OCI-LY3 (cell line): ENCODE data around the gene NOC4L.

ENCODE experiments used
- EZH2phosphoT487 ChIP-seq: fragments of 200-600 bp; shearing (Covaris generic); IDR thresholded peaks from 2 replicates; pipeline ENCODE4 v1.6.1; 2018; ENCODE audit warnings: antibody characterized with exemption, mixed run types, low read depth
- TF ChIP-seq, protein P1 (sequence below): fragments of 200-600, 300-600 bp; sonication (generic); IDR thresholded peaks from 2 replicates; pipeline ENCODE4 v1.5.1; 2014; ENCODE audit warnings: antibody characterized with exemption, low read length, low read depth

DNA sequence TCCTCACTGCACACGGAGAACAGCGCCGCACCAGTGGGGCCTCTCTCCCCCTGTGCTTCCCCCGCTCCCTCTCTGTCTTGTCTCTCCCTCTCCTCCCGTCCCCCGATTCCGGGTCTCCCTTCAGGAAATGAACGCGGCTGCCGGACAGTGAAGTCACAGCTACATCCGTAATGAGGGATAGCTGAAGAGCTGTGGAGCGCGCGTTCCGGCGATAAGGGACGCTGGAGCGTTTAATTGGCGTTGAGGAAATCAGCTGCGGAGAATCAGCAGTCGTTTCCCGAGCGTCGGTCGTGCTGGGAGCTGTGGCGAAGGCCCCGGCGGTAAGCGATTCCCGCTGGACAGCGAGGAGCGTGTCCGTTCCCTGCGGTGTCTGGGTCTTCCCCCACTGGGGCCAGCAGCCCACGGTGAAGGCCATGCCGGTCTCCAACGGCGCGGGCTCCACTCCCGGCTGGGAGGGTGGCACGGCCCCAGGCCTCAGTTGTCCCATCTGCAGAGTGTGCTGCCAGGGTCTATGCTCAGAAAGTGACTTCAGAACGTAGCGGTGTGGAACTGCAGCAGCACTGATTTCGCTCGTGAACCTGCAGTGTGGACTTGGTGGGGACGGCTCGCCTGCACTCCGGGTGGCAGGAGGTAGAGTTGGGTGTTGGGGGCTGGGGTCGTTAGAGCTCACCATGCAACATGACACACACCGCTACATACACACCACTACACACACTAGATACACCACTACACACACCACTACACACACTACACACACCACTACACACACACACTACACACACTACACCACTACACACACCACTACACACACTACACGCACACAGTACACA, 10.9 kb downstream of the NOC4L start:
- no peak for TF ChIP-seq EZH2phosphoT487
- TF ChIP-seq, protein P1, sequence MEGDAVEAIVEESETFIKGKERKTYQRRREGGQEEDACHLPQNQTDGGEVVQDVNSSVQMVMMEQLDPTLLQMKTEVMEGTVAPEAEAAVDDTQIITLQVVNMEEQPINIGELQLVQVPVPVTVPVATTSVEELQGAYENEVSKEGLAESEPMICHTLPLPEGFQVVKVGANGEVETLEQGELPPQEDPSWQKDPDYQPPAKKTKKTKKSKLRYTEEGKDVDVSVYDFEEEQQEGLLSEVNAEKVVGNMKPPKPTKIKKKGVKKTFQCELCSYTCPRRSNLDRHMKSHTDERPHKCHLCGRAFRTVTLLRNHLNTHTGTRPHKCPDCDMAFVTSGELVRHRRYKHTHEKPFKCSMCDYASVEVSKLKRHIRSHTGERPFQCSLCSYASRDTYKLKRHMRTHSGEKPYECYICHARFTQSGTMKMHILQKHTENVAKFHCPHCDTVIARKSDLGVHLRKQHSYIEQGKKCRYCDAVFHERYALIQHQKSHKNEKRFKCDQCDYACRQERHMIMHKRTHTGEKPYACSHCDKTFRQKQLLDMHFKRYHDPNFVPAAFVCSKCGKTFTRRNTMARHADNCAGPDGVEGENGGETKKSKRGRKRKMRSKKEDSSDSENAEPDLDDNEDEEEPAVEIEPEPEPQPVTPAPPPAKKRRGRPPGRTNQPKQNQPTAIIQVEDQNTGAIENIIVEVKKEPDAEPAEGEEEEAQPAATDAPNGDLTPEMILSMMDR: no peak
